Activated CD4-positive, alpha-beta T cell treated with anti-CD3 and anti-CD28 coated beads, Interleukin-2, amount 50 U/mL, for 24 hours (primary cell): ENCODE measurements around the gene ADORA1.

Source experiments
- DNase-seq, 2 donors: peaks; one replicate each; pipeline ENCODE4 v3.0.0-alpha.2; 2020; ENCODE audit warnings: low read depth in 1 of 2, low spot score in 1 of 2

The ADORA1 gene

GRCh38 chr1:203207751-203208150 lies 80.2 kb downstream of the ADORA1 start:
- DNase-seq: no peak

DNA sequence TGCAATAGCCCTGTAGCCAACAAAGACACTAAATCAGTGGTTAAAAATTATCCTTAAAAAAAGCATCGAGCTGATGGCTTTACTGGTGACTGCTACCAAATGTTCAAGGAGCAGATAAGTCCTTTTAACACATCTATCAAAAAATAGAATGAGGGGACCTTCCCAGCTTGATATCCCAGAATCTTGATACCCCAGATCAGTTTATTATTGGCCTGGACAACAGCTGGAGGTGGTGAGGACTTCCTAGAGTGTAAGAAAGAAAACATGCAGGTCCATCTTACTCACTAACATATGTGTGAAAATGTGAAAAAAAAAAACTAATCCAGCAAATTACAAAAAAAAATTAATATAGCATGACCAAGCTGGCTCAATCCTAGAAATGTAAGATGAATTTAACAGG lies 80.7 kb downstream of the ADORA1 start:
- no peak for DNase-seq

- no peak for DNase-seq
These were observed 82.8 kb downstream of the ADORA1 start for GRCh38 chr1:203210350-203210749.

- no peak for DNase-seq
These were observed 83.5 kb downstream of the ADORA1 start for GRCh38 chr1:203210988-203211387.

DNA sequence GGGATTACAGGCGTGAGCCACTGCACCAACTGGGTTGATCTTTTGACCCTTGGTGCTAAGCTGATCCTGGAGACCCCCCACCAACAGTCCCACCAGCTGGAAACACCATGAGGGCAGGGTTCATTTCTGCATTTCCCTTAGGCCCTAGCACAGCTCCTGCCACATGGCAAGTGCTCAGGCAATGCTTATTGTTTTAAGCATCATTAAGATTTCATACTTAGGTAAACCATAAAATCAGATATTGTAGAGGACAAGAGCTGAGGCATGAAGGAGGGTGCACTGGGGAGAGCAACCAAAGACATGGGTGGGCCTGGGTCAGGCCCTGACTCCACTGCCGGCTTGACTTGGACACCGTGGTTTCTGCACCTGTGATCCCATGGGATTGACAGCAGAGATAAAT lies 84.3 kb downstream of the ADORA1 start:
- DNase-seq: no peak

GRCh38 chr1:203213126-203213525 lies 85.6 kb downstream of the ADORA1 start:
- DNase-seq: no peak

- DNase-seq: no peak
These were observed 87.3 kb downstream of the ADORA1 start for GRCh38 chr1:203214871-203215270.

GRCh38 chr1:203215573-203215972 lies 88.0 kb downstream of the ADORA1 start:
- DNase-seq: no peak

- peak; percentile 17 to 47 for DNase-seq
These were observed 89.0 kb downstream of the ADORA1 start for GRCh38 chr1:203216274-203217138.
